GM19238 (cell line): Measurements from ENCODE around the gene PNLIP.

ENCODE experiments used
- DNase-seq: peaks from one replicate; pipeline ENCODE4 v3.0.0; 2011; ENCODE audit warnings: low spot score; ENCODE audit not compliant: insufficient read length

Gene PNLIP

GRCh38 chr10:116574797-116575196 lies 29.1 kb downstream of the PNLIP start:
- no peak for DNase-seq

GRCh38 chr10:116587878-116588591 lies 42.3 kb downstream of the PNLIP start:
- no peak for DNase-seq

GRCh38 chr10:116588995-116589394 lies 43.3 kb downstream of the PNLIP start:
- DNase-seq: no peak

GRCh38 chr10:116589926-116590325 lies 44.2 kb downstream of the PNLIP start:
- no peak for DNase-seq

GRCh38 chr10:116590590-116591444 lies 45.1 kb downstream of the PNLIP start, which contains the start of gene PNLIPRP1:
Gene PNLIPRP1, plus strand, starts transcription at chr10:116590959. Its CDS starts 171 bp downstream, at chr10:116591130.
- DNase-seq: no peak

- no peak for DNase-seq
Measured at GRCh38 chr10:116593139-116593740, 47.5 kb downstream of the PNLIP start.

GRCh38 chr10:116594525-116595035 lies 48.8 kb downstream of the PNLIP start:
- no peak for DNase-seq

- no peak for DNase-seq
Measured at GRCh38 chr10:116596062-116596461, 50.3 kb downstream of the PNLIP start.

- DNase-seq: no peak
Measured at GRCh38 chr10:116597543-116597942, 51.8 kb downstream of the PNLIP start.

GRCh38 chr10:116598329-116598728 lies 52.6 kb downstream of the PNLIP start:
- no peak for DNase-seq

GRCh38 chr10:116599991-116600390 lies 54.3 kb downstream of the PNLIP start:
- no peak for DNase-seq

- no peak for DNase-seq
Measured at GRCh38 chr10:116602648-116603400, 57.1 kb downstream of the PNLIP start.

- DNase-seq: no peak
Measured at GRCh38 chr10:116606061-116606483, 60.3 kb downstream of the PNLIP start.

GRCh38 chr10:116607336-116607735 lies 61.6 kb downstream of the PNLIP start:
- DNase-seq: no peak

GRCh38 chr10:116608686-116609594 lies 63.2 kb downstream of the PNLIP start:
- no peak for DNase-seq

GRCh38 chr10:116610443-116611152 lies 64.9 kb downstream of the PNLIP start:
- DNase-seq: no peak

GRCh38 chr10:116611153-116611545 lies 65.4 kb downstream of the PNLIP start:
- no peak for DNase-seq

- DNase-seq: no peak
Measured at GRCh38 chr10:116612107-116612769, 66.5 kb downstream of the PNLIP start.

GRCh38 chr10:116613471-116613870 lies 67.7 kb downstream of the PNLIP start:
- no peak for DNase-seq
